Activated CD8-positive, alpha-beta memory T cell treated with anti-CD3 and anti-CD28 coated beads, Interleukin-2, amount 50 U/mL, for 4 hours (primary cell): ENCODE measurements around the gene ARL6IP4.
"Not testable (repeated sequence)": the region's sequence is repeated elsewhere in the genome, so short reads cannot be mapped to it uniquely, and the experiment has no call there.

Experiments used
- DNase-seq: peaks from one replicate; pipeline ENCODE4 v3.0.0-alpha.2; 2020

Gene ARL6IP4

GRCh38 chr12:123013185-123014095 is 33.0 kb downstream of the ARL6IP4 start:
- DNase-seq, result no peak

GRCh38 chr12:123014473-123014872 is 34.0 kb downstream of the ARL6IP4 start:
- DNase-seq, result not testable (repeated sequence)

DNA sequence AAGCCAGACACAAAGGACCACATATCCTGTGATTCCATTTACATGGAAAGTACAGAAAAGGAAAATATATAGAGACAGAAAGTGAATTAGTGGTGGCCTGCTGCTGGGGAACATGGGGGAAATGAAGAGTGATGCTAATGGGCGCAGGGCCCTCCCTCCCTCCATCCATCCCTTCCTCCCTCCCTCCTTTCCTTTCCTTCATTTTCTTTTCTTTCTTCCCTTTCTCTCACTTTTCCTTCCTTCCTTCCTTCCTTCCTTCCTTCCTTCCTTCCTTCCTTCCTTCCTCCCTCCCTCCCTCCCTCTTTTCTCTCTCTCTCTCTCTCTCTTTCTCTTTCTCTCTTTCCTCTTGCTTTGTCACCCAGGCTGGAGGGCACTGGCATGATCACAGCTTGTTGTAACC is 37.3 kb downstream of the ARL6IP4 start:
- no peak for DNase-seq

DNA sequence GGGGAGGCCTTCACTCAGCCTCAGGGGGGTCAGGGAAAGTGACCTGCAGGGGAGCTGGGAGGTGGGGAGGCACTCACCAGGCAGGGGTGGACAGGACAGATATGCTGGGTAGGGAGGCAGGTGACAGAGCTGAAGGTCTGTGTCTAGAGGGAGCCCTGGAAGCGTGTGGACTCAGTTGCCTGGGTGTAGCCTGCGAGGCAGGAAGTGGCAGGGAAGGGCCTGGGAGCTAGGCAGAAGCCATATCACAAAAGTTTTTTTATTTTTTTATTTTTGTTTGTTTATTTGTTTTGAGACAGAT is 39.3 kb downstream of the ARL6IP4 start:
- no peak for DNase-seq

DNA sequence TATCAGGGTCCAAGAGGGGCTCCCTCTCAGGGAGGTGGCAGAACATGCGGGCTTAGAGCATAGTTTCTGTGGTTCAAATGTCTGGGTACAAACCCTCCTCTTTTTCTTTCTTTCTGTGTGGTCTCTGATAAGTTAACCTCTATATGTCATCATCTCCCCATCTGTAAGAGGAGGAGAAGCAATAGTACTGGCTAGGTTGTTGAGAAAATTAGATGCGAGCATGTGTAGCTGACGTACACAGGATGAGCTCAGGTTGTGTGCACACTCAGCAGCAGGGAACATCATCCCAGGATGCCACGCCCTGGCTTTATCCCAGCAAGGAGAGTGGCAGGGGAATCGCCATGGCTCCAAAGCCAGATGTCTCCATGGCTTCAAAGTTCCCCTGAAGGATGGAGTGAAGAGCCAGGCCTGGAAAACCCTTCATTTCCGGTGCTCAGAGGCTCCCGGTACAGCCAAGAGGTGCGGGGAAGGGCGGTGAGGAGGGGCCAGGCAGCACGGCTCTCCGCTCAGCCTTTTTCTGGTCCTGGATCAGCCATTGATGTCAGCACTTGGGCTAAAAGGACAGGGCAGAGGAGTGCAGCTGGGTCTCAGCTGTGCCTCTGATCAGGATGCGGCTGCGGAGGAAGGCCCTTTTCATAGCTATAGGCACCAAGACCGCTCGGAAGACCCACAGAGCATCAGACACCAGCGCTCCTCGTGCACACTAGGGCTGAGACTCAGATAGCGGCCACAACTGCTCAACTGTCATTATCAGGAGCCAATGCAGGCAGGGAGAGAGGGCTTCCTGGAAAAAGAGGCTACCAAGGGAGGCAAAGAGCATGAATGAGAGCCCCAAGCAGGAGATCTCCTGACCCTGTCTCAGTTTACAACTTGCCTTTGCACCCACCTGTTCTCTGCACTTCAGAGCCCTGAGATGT is 41.5 kb downstream of the ARL6IP4 start:
- DNase-seq, result no peak

DNA sequence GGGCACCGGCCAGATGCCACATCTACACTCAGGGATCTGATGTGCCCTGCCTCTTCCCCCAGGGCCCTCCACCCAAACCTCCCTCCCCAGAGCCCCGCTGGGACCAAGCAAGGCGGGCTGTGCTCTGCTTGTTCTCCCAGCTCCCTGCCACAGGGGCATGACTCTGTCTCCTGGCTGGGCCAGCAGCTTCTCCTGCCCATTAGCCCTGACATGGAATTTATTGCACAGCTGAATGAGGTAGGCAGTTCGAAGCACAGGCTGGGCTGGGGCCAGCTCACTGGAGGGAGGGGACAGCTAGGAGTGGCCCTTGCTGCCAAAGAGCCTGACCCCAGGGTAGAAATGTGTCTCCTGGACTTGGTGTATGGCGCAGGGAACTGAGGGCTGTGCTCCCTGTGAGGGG is 42.4 kb downstream of the ARL6IP4 start:
- DNase-seq, result no peak

DNA sequence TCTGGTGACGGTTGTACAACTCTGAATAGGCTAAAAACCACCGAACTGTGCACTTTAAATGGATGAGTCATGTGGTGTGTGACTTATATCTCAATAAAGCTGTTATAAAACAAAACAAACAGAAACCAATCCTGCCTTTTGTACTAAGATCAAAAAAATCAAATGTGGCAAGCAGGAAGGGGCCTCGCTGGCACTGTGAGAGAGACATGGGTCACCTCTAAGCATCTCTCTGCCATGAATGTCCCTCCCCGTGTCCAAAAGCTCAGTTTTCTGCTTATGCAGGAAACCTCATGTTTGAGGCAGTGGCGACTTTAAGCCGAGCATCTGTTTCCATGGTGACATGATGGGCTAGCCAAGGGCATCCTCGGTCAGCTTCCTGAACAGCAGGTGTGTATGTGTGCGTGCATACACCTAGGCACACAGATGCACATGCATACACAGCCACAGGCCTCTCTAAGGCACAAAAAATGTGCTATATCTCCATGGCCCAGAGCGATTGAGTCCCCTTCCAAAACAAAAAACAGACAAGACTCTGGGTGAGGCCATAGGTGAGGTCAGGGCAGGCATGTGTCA is 44.4 kb downstream of the ARL6IP4 start:
- DNase-seq, result no peak

DNA sequence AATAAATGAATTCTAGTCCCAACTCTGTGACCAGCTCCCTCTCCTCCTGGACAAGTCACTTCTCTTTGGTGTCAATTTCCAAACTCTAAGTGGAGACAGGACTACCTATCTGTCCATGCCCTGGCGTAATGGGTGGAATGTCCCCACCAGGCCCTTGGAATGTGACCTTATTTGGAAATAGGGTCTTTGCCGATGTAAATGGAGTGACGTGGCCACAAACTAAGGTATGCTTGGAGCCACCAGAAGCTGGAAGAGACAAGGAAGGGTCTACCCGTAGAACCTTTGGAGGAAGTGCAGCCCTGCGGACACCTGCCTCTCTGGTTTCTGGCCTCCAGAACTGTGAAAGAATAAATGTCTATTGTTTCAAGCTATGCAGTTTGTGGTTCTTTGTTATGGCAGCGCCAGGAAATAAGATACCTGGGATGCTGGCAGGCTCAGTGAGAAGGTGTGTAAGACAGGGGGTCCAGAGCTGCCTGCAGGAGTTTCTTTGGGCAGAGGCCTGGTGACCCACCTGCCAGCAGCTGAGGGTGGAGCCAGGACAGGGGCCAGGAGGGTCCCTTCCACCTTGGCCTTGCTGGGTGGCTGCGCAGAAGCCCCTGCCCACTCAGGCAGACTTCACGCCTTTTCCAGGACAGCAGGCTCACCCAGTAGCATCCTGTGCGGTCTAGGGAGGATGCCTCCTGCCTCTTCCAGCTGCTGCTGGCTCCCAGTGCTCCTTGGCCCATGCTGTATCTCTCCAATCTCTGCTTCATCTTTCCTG is 45.8 kb downstream of the ARL6IP4 start:
- no peak for DNase-seq

GRCh38 chr12:123027726-123028445 is 47.4 kb downstream of the ARL6IP4 start:
- no peak for DNase-seq

GRCh38 chr12:123028475-123028874 is 48.0 kb downstream of the ARL6IP4 start:
- DNase-seq, result no peak

DNA sequence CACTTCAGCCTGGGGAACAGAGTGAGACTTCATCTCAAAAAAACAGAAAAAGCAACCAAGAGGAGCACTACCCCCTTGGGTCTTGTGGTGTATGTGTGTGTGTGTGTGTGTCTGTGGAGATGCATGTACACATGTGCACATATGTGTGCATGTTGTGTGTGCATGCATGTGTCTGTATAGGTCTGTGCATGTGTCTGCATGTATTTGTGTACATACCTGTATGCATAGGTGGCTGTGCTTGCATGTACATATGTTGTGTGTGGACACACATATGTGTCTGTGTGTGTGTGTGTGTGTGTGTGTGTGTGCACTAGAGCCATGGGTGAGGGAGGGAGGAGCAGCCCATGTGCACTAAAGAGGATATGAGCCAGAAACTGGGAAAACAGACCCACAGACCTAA is 49.1 kb downstream of the ARL6IP4 start:
- DNase-seq, result no peak

- no peak for DNase-seq
Measured at GRCh38 chr12:123030686-123031085, 50.2 kb downstream of the ARL6IP4 start.

- no peak for DNase-seq
Measured at GRCh38 chr12:123031171-123031845, 50.8 kb downstream of the ARL6IP4 start.
